ENCODE results near the gene CDK16. TPM values are rescaled to one million over a fixed set of nuclear protein-coding genes. Genes with fewer than 3 reads are reported as not detected.

The CDK16 gene
- total RNA-seq, 4 donors from 2014 or later: 70.5 to 90.1 (median 88.0) TPM

GRCh38 chrX:47215291-47215900, 3.1 kb upstream of the CDK16 start:
- Histone ChIP-seq H3K4me3 (no peak overlapping the region), H3K36me3 (peaks cover 37% of the 10 kb centered on the region), H3K4me1 (peaks cover 24% of the 10 kb centered on the region), H3K27ac (no peak overlapping the region), H3K9me3 (no peaks in the 10 kb centered on the region), H3K27me3 (no peaks in the 10 kb centered on the region)
- DNase-seq (ENCODE audit: low spot score in 2 of 2): peak in 1 of 2 donors; percentile 58
- 82% methylated on average over 10 of the region's 12 CpGs for WGBS
- TF ChIP-seq CTCF (IDR thresholded peaks at IDR 0.05) (no peak), POLR2A (IDR thresholded peaks at IDR 0.05) (no peak), EP300 (IDR thresholded peaks at IDR 0.05) (no peak), POLR2AphosphoS5 (IDR thresholded peaks at IDR 0.05) (no peak)

GRCh38 chrX:47216393-47216925, 2.0 kb upstream of the CDK16 start:
- no peaks in the 10 kb centered on the region for H3K27me3 ChIP-seq
- DNase-seq (ENCODE audit: low spot score in 2 of 2): peak in 1 of 2 donors; percentile 56
- peaks cover 36% of the 10 kb centered on the region for H3K36me3 ChIP-seq
- no peak overlapping the region for H3K4me3 ChIP-seq
- 81% methylated on average over 8 of the region's 8 CpGs for WGBS
- peak overlapping the region; percentile 97 for H3K27ac ChIP-seq
- TF ChIP-seq CTCF (IDR thresholded peaks at IDR 0.05): no peak
- peaks cover 31% of the 10 kb centered on the region for H3K4me1 ChIP-seq
- no peaks in the 10 kb centered on the region for H3K9me3 ChIP-seq

GRCh38 chrX:47217121-47217851, 1.2 kb upstream of the CDK16 start:
- 11% methylated on average over 22 of the region's 22 CpGs for WGBS
- H3K4me1 ChIP-seq: peaks cover 31% of the 10 kb centered on the region
- peak in 1 of 2 donors; percentile 78 for DNase-seq (ENCODE audit: low spot score in 2 of 2)
- H3K27ac ChIP-seq: peak overlapping the region; percentile 97
- peaks cover 34% of the 10 kb centered on the region for H3K36me3 ChIP-seq
- TF ChIP-seq POLR2AphosphoS5 (IDR thresholded peaks at IDR 0.05) (no peak), POLR2A (IDR thresholded peaks at IDR 0.05) (peak in 1 of 2 donors; percentile 45), CTCF (IDR thresholded peaks at IDR 0.05) (no peak), EP300 (IDR thresholded peaks at IDR 0.05) (no peak)
- H3K4me3 ChIP-seq: peak overlapping the region; percentile 30
- no peaks in the 10 kb centered on the region for H3K27me3 ChIP-seq
- H3K9me3 ChIP-seq: no peaks in the 10 kb centered on the region

GRCh38 chrX:47217852-47218279, 615 bp upstream of the CDK16 start:
- H3K4me1 ChIP-seq: peaks cover 31% of the 10 kb centered on the region
- TF ChIP-seq POLR2AphosphoS5 (IDR thresholded peaks at IDR 0.05) (no peak), POLR2A (IDR thresholded peaks at IDR 0.05) (peak in 1 of 2 donors; percentile 49)
- H3K9me3 ChIP-seq: no peaks in the 10 kb centered on the region
- no peaks in the 10 kb centered on the region for H3K27me3 ChIP-seq
- H3K27ac ChIP-seq: peak overlapping the region; percentile 97
- DNase-seq (ENCODE audit: low spot score in 2 of 2): peak; percentile 96 to 99
- WGBS: 19% methylated on average over 29 of the region's 31 CpGs
- peaks cover 28% of the 10 kb centered on the region for H3K36me3 ChIP-seq
- H3K4me3 ChIP-seq: peak overlapping the region; percentile 90

- peak in 1 of 2 donors; percentile 79 for DNase-seq (ENCODE audit: low spot score in 2 of 2)
- peak overlapping the region; percentile 90 for H3K4me3 ChIP-seq
- H3K36me3 ChIP-seq: peaks cover 25% of the 10 kb centered on the region
- H3K4me1 ChIP-seq: peaks cover 31% of the 10 kb centered on the region
- H3K9me3 ChIP-seq: no peaks in the 10 kb centered on the region
- no peaks in the 10 kb centered on the region for H3K27me3 ChIP-seq
- WGBS: 17% methylated on average over 39 of the region's 60 CpGs
- no peak for TF ChIP-seq POLR2A (IDR thresholded peaks at IDR 0.05)
- TF ChIP-seq CTCF (IDR thresholded peaks at IDR 0.05): no peak
- TF ChIP-seq EP300 (IDR thresholded peaks at IDR 0.05): no peak
- TF ChIP-seq POLR2AphosphoS5 (IDR thresholded peaks at IDR 0.05): no peak
- peak overlapping the region; percentile 97 for H3K27ac ChIP-seq
Measured at GRCh38 chrX:47218920-47219815, 687 bp downstream of the CDK16 start.

All from suprapubic skin (tissue), 4 donors.